Keratinocyte (primary cell): ENCODE data around the gene RPL35A.

Experiments used
- CTCF ChIP-seq, 3 experiments: IDR thresholded peaks in 1 of 3; conservative IDR thresholded peaks in 1 of 3; optimal IDR thresholded peaks in 1 of 3; 2 replicates in 2 of 3; 3 replicates in 1 of 3; pipeline versions ENCODE3 to v1.5.1; 2011; ENCODE audit warnings: low read length in 3 of 3, mild to moderate bottlenecking in 3 of 3, moderate library complexity in 2 of 3, control low read depth in 1 of 3, inconsistent platforms in 1 of 3; ENCODE audit not compliant: insufficient read depth in 2 of 3; ENCODE audit errors: extremely low read depth in 1 of 3
- EZH2 ChIP-seq: IDR thresholded peaks from one replicate; pipeline ENCODE4 v1.6.1; 2012; ENCODE audit warnings: inconsistent platforms, mild to moderate bottlenecking, low read length, moderate library complexity

GRCh38 chr3:197949778-197950676 lies at the start of gene RPL35A:
- TF ChIP-seq CTCF (optimal IDR thresholded peaks at IDR 0.05 in 1 of 3, IDR thresholded peaks at IDR 0.05 in 1 of 3, conservative IDR thresholded peaks at IDR 0.05 in 1 of 3; ENCODE audit: extremely low read depth in 1 of 3, insufficient read depth in 2 of 3, low read length in 3 of 3): no peak
- no peak for TF ChIP-seq EZH2
